ENCODE results near the gene COMP. TPM values are rescaled to one million over a fixed set of nuclear protein-coding genes. Genes with fewer than 3 reads are reported as not detected.
"Not testable (repeated sequence)": the region's sequence is repeated elsewhere in the genome, so short reads cannot be mapped to it uniquely, and the experiment has no call there.

The COMP gene
- total and polyA plus RNA-seq, 2 donors (not counting 1 experiment from before 2014, with no cell fraction given): not detected

DNA sequence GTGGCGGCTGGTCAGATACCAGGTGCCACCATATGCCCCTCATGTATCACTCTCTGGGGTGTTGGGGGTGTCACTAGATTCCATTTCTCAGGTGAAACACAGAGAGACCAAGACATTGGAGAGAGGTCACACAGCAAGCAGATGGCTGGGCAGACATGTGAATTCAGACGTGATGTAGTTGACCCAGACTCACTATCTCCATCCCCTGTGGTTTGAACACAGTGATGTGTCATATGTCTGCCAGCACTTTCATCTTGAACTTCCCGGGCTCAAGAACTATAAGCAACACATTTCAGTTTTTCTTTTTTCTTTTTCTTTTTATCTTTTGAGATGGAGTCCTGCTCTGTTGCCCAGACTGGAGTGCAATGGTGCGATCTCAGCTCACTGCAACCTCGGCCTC is 24.6 kb upstream of the COMP start:
- Histone ChIP-seq H3K27me3 (replicated peaks in 1 of 4; ENCODE audit: control extremely low read depth in 1 of 4, control insufficient read depth in 3 of 4, insufficient read depth in 4 of 4, low read length in 3 of 4) (peaks cover 0 to 4% (median 0%) of the 10 kb centered on the region in 4 experiments), H3K4me2 (replicated peaks; ENCODE audit: low read depth, low read length, poor library complexity, severe bottlenecking) (no peak overlapping the region), H4K20me1 (ENCODE audit: control insufficient read depth, insufficient read depth, low read length, poor library complexity, severe bottlenecking) (no peaks in the 10 kb centered on the region), H3K9me3 (ENCODE audit: control extremely low read depth in 1 of 3, control insufficient read depth in 2 of 3, insufficient read depth in 1 of 3, low read length in 2 of 3) (no peaks in the 10 kb centered on the region), H3K9ac (ENCODE audit: low read length) (no peak overlapping the region), H3K79me2 (ENCODE audit: control insufficient read depth, insufficient read depth, low read length) (no peaks in the 10 kb centered on the region), H3K27ac (ENCODE audit: low read length in 2 of 2) (no peak overlapping the region), H3K4me1 (ENCODE audit: control insufficient read depth in 2 of 2, insufficient read depth in 2 of 2, low read length in 2 of 2) (no peaks in the 10 kb centered on the region), H3K36me3 (replicated peaks in 1 of 2; ENCODE audit: control extremely low read depth in 1 of 2, control insufficient read depth in 1 of 2, extremely low read depth in 1 of 2, insufficient read depth in 2 of 2, low read length in 1 of 2) (no peaks in the 10 kb centered on the region), H3K4me3 (ENCODE audit: control extremely low read depth in 1 of 5, extremely low read depth in 1 of 5, insufficient read depth in 1 of 5, low read depth in 2 of 5, low read length in 4 of 5) (no peak overlapping the region), H2AFZ (ENCODE audit: insufficient read depth, low read depth, low read length, poor library complexity, severe bottlenecking) (no peak overlapping the region)
- Mint-ChIP-seq H3K27ac (no peak overlapping the region), H3K27me3 (peaks cover 5% of the 10 kb centered on the region), H3K9me3 (ENCODE audit: insufficient read depth) (no peaks in the 10 kb centered on the region), H3K4me3 (no peak overlapping the region), H3K4me1 (no peaks in the 10 kb centered on the region)
- 100% methylated on average over 2 of the region's 5 CpGs for WGBS (ENCODE audit: insufficient coverage)
- ATAC-seq (ENCODE audit: low read depth) (no peak), DNase-seq (no peak)
- intact Hi-C loops (cut with micrococcal nuclease): no loop called here
- TF ChIP-seq EZH2 (IDR thresholded peaks at IDR 0.05; ENCODE audit: borderline replicate concordance, insufficient read depth, low read depth, low read length, poor library complexity, severe bottlenecking): no peak
- TF ChIP-seq, protein P1, sequence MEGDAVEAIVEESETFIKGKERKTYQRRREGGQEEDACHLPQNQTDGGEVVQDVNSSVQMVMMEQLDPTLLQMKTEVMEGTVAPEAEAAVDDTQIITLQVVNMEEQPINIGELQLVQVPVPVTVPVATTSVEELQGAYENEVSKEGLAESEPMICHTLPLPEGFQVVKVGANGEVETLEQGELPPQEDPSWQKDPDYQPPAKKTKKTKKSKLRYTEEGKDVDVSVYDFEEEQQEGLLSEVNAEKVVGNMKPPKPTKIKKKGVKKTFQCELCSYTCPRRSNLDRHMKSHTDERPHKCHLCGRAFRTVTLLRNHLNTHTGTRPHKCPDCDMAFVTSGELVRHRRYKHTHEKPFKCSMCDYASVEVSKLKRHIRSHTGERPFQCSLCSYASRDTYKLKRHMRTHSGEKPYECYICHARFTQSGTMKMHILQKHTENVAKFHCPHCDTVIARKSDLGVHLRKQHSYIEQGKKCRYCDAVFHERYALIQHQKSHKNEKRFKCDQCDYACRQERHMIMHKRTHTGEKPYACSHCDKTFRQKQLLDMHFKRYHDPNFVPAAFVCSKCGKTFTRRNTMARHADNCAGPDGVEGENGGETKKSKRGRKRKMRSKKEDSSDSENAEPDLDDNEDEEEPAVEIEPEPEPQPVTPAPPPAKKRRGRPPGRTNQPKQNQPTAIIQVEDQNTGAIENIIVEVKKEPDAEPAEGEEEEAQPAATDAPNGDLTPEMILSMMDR (IDR thresholded peaks at IDR 0.05): no peak
- POLR2A ChIA-PET: interaction anchor here (0.5 kb wide), 1 partner anchor 330 kb away, joined by 4 read pairs; no protein-coding TSS in a partner anchor
- CTCF ChIA-PET: no interaction called here

DNA sequence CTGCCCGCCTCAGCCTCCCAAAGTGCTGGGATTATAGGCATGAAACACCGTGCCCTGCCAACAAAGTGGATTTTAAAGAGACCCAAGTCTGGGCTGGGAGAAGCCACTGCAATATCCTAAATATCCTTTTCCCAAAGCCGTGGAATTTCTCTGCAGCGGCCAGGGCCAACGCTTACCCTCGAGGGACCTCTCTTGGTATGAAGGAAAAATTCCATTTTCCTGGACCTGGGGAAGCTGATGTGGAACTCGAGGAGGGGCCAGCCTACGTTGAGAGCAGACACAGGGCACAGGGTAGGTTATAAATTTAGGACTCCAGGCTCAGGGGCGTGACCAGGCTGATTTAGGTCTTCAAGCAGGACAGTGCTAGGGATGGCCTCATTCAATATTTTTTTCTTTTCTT is 23.0 kb upstream of the COMP start:
- Mint-ChIP-seq H3K4me3 (no peak overlapping the region), H3K27ac (no peak overlapping the region), H3K4me1 (peaks cover 3% of the 10 kb centered on the region), H3K27me3 (peaks cover 9% of the 10 kb centered on the region), H3K9me3 (ENCODE audit: insufficient read depth) (no peaks in the 10 kb centered on the region)
- ChIA-PET CTCF (no interaction called here), POLR2A (no interaction called here)
- intact Hi-C loops (cut with micrococcal nuclease): no loop called here
- H3K4me3 ChIP-seq (ENCODE audit: control extremely low read depth in 1 of 5, extremely low read depth in 1 of 5, insufficient read depth in 1 of 5, low read depth in 2 of 5, low read length in 4 of 5): no peak overlapping the region
- no peaks in the 10 kb centered on the region for H3K4me1 ChIP-seq (ENCODE audit: control insufficient read depth in 2 of 2, insufficient read depth in 2 of 2, low read length in 2 of 2)
- DNase-seq (no peak), ATAC-seq (ENCODE audit: low read depth) (no peak)
- TF ChIP-seq EZH2 (IDR thresholded peaks at IDR 0.05; ENCODE audit: borderline replicate concordance, insufficient read depth, low read depth, low read length, poor library complexity, severe bottlenecking): no peak
- TF ChIP-seq, protein P1 (IDR thresholded peaks at IDR 0.05): no peak
- H3K79me2 ChIP-seq (ENCODE audit: control insufficient read depth, insufficient read depth, low read length): no peaks in the 10 kb centered on the region
- no peaks in the 10 kb centered on the region for H3K36me3 ChIP-seq (replicated peaks in 1 of 2; ENCODE audit: control extremely low read depth in 1 of 2, control insufficient read depth in 1 of 2, extremely low read depth in 1 of 2, insufficient read depth in 2 of 2, low read length in 1 of 2)
- no peak overlapping the region for H3K27ac ChIP-seq (ENCODE audit: low read length in 2 of 2)
- no peak overlapping the region for H3K4me2 ChIP-seq (replicated peaks; ENCODE audit: low read depth, low read length, poor library complexity, severe bottlenecking)
- H3K27me3 ChIP-seq (replicated peaks in 1 of 4; ENCODE audit: control extremely low read depth in 1 of 4, control insufficient read depth in 3 of 4, insufficient read depth in 4 of 4, low read length in 3 of 4): peaks cover 0 to 4% (median 0%) of the 10 kb centered on the region in 4 experiments
- no peak overlapping the region for H3K9ac ChIP-seq (ENCODE audit: low read length)
- 82% methylated on average over 8 of the region's 9 CpGs for WGBS (ENCODE audit: insufficient coverage)
- H4K20me1 ChIP-seq (ENCODE audit: control insufficient read depth, insufficient read depth, low read length, poor library complexity, severe bottlenecking): no peaks in the 10 kb centered on the region
- H2AFZ ChIP-seq (ENCODE audit: insufficient read depth, low read depth, low read length, poor library complexity, severe bottlenecking): no peak overlapping the region
- no peaks in the 10 kb centered on the region for H3K9me3 ChIP-seq (ENCODE audit: control extremely low read depth in 1 of 3, control insufficient read depth in 2 of 3, insufficient read depth in 1 of 3, low read length in 2 of 3)

DNA sequence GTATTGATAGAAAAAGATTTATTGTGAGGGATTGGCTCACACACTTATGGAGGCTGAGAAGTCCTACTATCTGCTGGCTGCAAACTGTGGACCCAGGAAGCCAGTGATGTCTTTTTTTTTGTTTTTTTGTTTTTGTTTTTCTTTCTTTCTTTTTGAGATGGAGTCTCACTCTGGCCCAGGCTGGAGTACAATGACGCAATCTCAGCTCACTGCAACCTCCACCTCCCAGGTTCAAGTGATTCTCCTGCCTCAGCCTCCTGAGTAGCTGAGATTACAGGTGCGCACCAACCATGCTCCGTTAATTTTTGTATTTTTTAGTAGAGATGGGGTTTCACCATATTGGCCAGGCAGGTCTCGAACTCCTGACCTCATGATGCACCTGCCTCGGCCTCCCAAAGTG is 20.5 kb upstream of the COMP start:
- H3K79me2 ChIP-seq (ENCODE audit: control insufficient read depth, insufficient read depth, low read length); H3K9me3 ChIP-seq (ENCODE audit: control extremely low read depth in 1 of 3, control insufficient read depth in 2 of 3, insufficient read depth in 1 of 3, low read length in 2 of 3); intact Hi-C loops (cut with micrococcal nuclease); H3K36me3 ChIP-seq (replicated peaks in 1 of 2; ENCODE audit: control extremely low read depth in 1 of 2, control insufficient read depth in 1 of 2, extremely low read depth in 1 of 2, insufficient read depth in 2 of 2, low read length in 1 of 2); H3K27me3 ChIP-seq (replicated peaks in 1 of 4; ENCODE audit: control extremely low read depth in 1 of 4, control insufficient read depth in 3 of 4, insufficient read depth in 4 of 4, low read length in 3 of 4); H3K27ac Mint-ChIP-seq; H3K4me3 ChIP-seq (ENCODE audit: control extremely low read depth in 1 of 5, extremely low read depth in 1 of 5, insufficient read depth in 1 of 5, low read depth in 2 of 5, low read length in 4 of 5); H2AFZ ChIP-seq (ENCODE audit: insufficient read depth, low read depth, low read length, poor library complexity, severe bottlenecking); H3K27me3 Mint-ChIP-seq; H3K9me3 Mint-ChIP-seq (ENCODE audit: insufficient read depth); H3K4me1 Mint-ChIP-seq; H3K4me2 ChIP-seq (replicated peaks; ENCODE audit: low read depth, low read length, poor library complexity, severe bottlenecking); POLR2A ChIA-PET; H3K9ac ChIP-seq (ENCODE audit: low read length); H3K27ac ChIP-seq (ENCODE audit: low read length in 2 of 2); H3K4me3 Mint-ChIP-seq; ATAC-seq (ENCODE audit: low read depth); DNase-seq; H4K20me1 ChIP-seq (ENCODE audit: control insufficient read depth, insufficient read depth, low read length, poor library complexity, severe bottlenecking); H3K4me1 ChIP-seq (ENCODE audit: control insufficient read depth in 2 of 2, insufficient read depth in 2 of 2, low read length in 2 of 2): not testable (repeated sequence)
- CTCF ChIA-PET: interaction anchor here (1.1 kb wide), 1 partner anchor 215 kb away, joined by 3 read pairs; no protein-coding TSS in a partner anchor
- 91% methylated on average over 3 of the region's 5 CpGs for WGBS (ENCODE audit: insufficient coverage)

Data from B cell (primary cell).